ENCODE measurements around the gene GRID1.

The GRID1 gene

GRCh38 chr10:85623342-85623741, 743.3 kb downstream of the GRID1 start:
- Mint-ChIP-seq H3K36me3 (no peaks in the 10 kb centered on the region), H3K4me1 (no peaks in the 10 kb centered on the region), H3K4me3 (no peak overlapping the region), H3K27ac (no peak overlapping the region), H3K9me3 (no peaks in the 10 kb centered on the region), H3K27me3 (peaks cover 0 to 4% of the 10 kb centered on the region in 2 donors)
- ATAC-seq (replicated peaks) (no peak), DNase-seq (no peak)

- Mint-ChIP-seq H3K4me1 (no peaks in the 10 kb centered on the region), H3K4me3 (no peak overlapping the region)
- no peak for ATAC-seq (replicated peaks)
Observed at GRCh38 chr10:85622425-85622824, 744.2 kb downstream of the GRID1 start.

GRCh38 chr10:85621562-85621961, 745.0 kb downstream of the GRID1 start:
- ATAC-seq (replicated peaks) = no peak
- no peaks in the 10 kb centered on the region for H3K36me3 Mint-ChIP-seq
- peaks cover 0 to 4% of the 10 kb centered on the region in 2 donors for H3K27me3 Mint-ChIP-seq
- H3K9me3 Mint-ChIP-seq = no peaks in the 10 kb centered on the region
- no peak overlapping the region for H3K27ac Mint-ChIP-seq
- H3K4me3 Mint-ChIP-seq = no peak overlapping the region
- no peak for DNase-seq
- H3K4me1 Mint-ChIP-seq = no peaks in the 10 kb centered on the region

More at GRCh38 chr10:85622425-85622824, 744.2 kb downstream of the GRID1 start:
- no peaks in the 10 kb centered on the region for H3K36me3 Mint-ChIP-seq
- no peak overlapping the region for H3K27ac Mint-ChIP-seq
- no peak for DNase-seq
- H3K27me3 Mint-ChIP-seq = peaks cover 0 to 4% of the 10 kb centered on the region in 2 donors
- H3K9me3 Mint-ChIP-seq = no peaks in the 10 kb centered on the region

- H3K36me3 Mint-ChIP-seq = no peaks in the 10 kb centered on the region
- no peak overlapping the region for H3K27ac Mint-ChIP-seq
- no peak overlapping the region for H3K4me3 Mint-ChIP-seq
- no peak for DNase-seq
- no peaks in the 10 kb centered on the region for H3K4me1 Mint-ChIP-seq
- H3K27me3 Mint-ChIP-seq = peaks cover 0 to 4% of the 10 kb centered on the region in 2 donors
- no peaks in the 10 kb centered on the region for H3K9me3 Mint-ChIP-seq
- ATAC-seq (replicated peaks) = no peak
Observed at GRCh38 chr10:85620807-85621206, 745.8 kb downstream of the GRID1 start.

GRCh38 chr10:85619832-85620231, 746.8 kb downstream of the GRID1 start:
- ATAC-seq (replicated peaks) (no peak), DNase-seq (no peak)
- Mint-ChIP-seq H3K27me3 (peaks cover 0 to 4% of the 10 kb centered on the region in 2 donors), H3K9me3 (no peaks in the 10 kb centered on the region), H3K36me3 (no peaks in the 10 kb centered on the region), H3K4me3 (no peak overlapping the region), H3K27ac (no peak overlapping the region), H3K4me1 (no peaks in the 10 kb centered on the region)

GRCh38 chr10:85618841-85619240, 747.8 kb downstream of the GRID1 start:
- DNase-seq (no peak), ATAC-seq (replicated peaks) (no peak)
- Mint-ChIP-seq H3K9me3 (no peaks in the 10 kb centered on the region), H3K4me1 (no peaks in the 10 kb centered on the region), H3K27ac (no peak overlapping the region), H3K36me3 (no peaks in the 10 kb centered on the region), H3K27me3 (peaks cover 0 to 4% of the 10 kb centered on the region in 2 donors), H3K4me3 (no peak overlapping the region)

GRCh38 chr10:85617751-85618546, 748.6 kb downstream of the GRID1 start:
- DNase-seq (no peak), ATAC-seq (replicated peaks) (no peak)
- Mint-ChIP-seq H3K36me3 (no peaks in the 10 kb centered on the region), H3K4me3 (no peak overlapping the region), H3K9me3 (no peaks in the 10 kb centered on the region), H3K4me1 (no peaks in the 10 kb centered on the region), H3K27me3 (no peaks in the 10 kb centered on the region), H3K27ac (no peak overlapping the region)

- H3K4me3 Mint-ChIP-seq = no peak overlapping the region
- H3K36me3 Mint-ChIP-seq = no peaks in the 10 kb centered on the region
- H3K27me3 Mint-ChIP-seq = no peaks in the 10 kb centered on the region
- DNase-seq = no peak
- H3K27ac Mint-ChIP-seq = no peak overlapping the region
- H3K4me1 Mint-ChIP-seq = peaks cover 3 to 9% of the 10 kb centered on the region in 2 donors
- H3K9me3 Mint-ChIP-seq = no peaks in the 10 kb centered on the region
- no peak for ATAC-seq (replicated peaks)
Observed at GRCh38 chr10:85615556-85615955, 751.0 kb downstream of the GRID1 start.

GRCh38 chr10:85614981-85615380, 751.6 kb downstream of the GRID1 start:
- no peak for DNase-seq
- Mint-ChIP-seq H3K4me1 (peaks cover 3 to 9% of the 10 kb centered on the region in 2 donors), H3K4me3 (no peak overlapping the region), H3K9me3 (no peaks in the 10 kb centered on the region), H3K36me3 (no peaks in the 10 kb centered on the region), H3K27ac (no peak overlapping the region), H3K27me3 (no peaks in the 10 kb centered on the region)
- ATAC-seq (replicated peaks) = no peak

- Mint-ChIP-seq H3K27me3 (no peaks in the 10 kb centered on the region), H3K9me3 (no peaks in the 10 kb centered on the region), H3K36me3 (no peaks in the 10 kb centered on the region), H3K27ac (no peak overlapping the region), H3K4me1 (peaks cover 3 to 9% of the 10 kb centered on the region in 2 donors), H3K4me3 (no peak overlapping the region)
- ATAC-seq (replicated peaks) (no peak), DNase-seq (no peak)
Observed at GRCh38 chr10:85614566-85614965, 752.0 kb downstream of the GRID1 start.

GRCh38 chr10:85613391-85613790, 753.2 kb downstream of the GRID1 start:
- H3K9me3 Mint-ChIP-seq = no peaks in the 10 kb centered on the region
- H3K36me3 Mint-ChIP-seq = no peaks in the 10 kb centered on the region
- H3K27me3 Mint-ChIP-seq = no peaks in the 10 kb centered on the region
- no peak for ATAC-seq (replicated peaks)
- DNase-seq = no peak
- H3K27ac Mint-ChIP-seq = no peak overlapping the region
- peaks cover 3 to 9% of the 10 kb centered on the region in 2 donors for H3K4me1 Mint-ChIP-seq
- no peak overlapping the region for H3K4me3 Mint-ChIP-seq

- no peak overlapping the region for H3K27ac Mint-ChIP-seq
- no peaks in the 10 kb centered on the region for H3K27me3 Mint-ChIP-seq
- DNase-seq (no peak), ATAC-seq (replicated peaks) (peak; percentile 33 to 58)
- H3K4me3 Mint-ChIP-seq = no peak overlapping the region
- H3K4me1 Mint-ChIP-seq = peaks cover 3 to 9% of the 10 kb centered on the region in 2 donors
- H3K36me3 Mint-ChIP-seq = no peaks in the 10 kb centered on the region
- H3K9me3 Mint-ChIP-seq = no peaks in the 10 kb centered on the region
Observed at GRCh38 chr10:85612833-85613232, 753.8 kb downstream of the GRID1 start.

- H3K9me3 Mint-ChIP-seq = no peaks in the 10 kb centered on the region
- H3K36me3 Mint-ChIP-seq = no peaks in the 10 kb centered on the region
- H3K4me1 Mint-ChIP-seq = peaks cover 3 to 9% of the 10 kb centered on the region in 2 donors
- no peak overlapping the region for H3K4me3 Mint-ChIP-seq
- no peaks in the 10 kb centered on the region for H3K27me3 Mint-ChIP-seq
- DNase-seq (no peak), ATAC-seq (replicated peaks) (peak; percentile 57 to 72)
- no peak overlapping the region for H3K27ac Mint-ChIP-seq
Observed at GRCh38 chr10:85612378-85612775, 754.2 kb downstream of the GRID1 start.

GRCh38 chr10:85611746-85612377, 754.7 kb downstream of the GRID1 start:
- H3K4me3 Mint-ChIP-seq = no peak overlapping the region
- no peaks in the 10 kb centered on the region for H3K36me3 Mint-ChIP-seq
- H3K9me3 Mint-ChIP-seq = no peaks in the 10 kb centered on the region
- DNase-seq = no peak
- ATAC-seq (replicated peaks) = peak in 1 of 2 donors; percentile 6
- peaks cover 3 to 9% of the 10 kb centered on the region in 2 donors for H3K4me1 Mint-ChIP-seq
- H3K27me3 Mint-ChIP-seq = no peaks in the 10 kb centered on the region
- no peak overlapping the region for H3K27ac Mint-ChIP-seq

GRCh38 chr10:85611093-85611740, 755.4 kb downstream of the GRID1 start:
- H3K27me3 Mint-ChIP-seq = no peaks in the 10 kb centered on the region
- H3K9me3 Mint-ChIP-seq = no peaks in the 10 kb centered on the region
- no peak for DNase-seq
- no peak overlapping the region for H3K27ac Mint-ChIP-seq
- H3K4me1 Mint-ChIP-seq = peaks cover 3 to 9% of the 10 kb centered on the region in 2 donors
- no peak for ATAC-seq (replicated peaks)
- no peaks in the 10 kb centered on the region for H3K36me3 Mint-ChIP-seq
- H3K4me3 Mint-ChIP-seq = no peak overlapping the region
